HG02763 (cell line): ENCODE results near the gene DAW1.
"Not testable (repeated sequence)": the region's sequence is repeated elsewhere in the genome, so short reads cannot be mapped to it uniquely, and the experiment has no call there.

Experiments used
- ATAC-seq: cut with Tn5 transposase; IDR thresholded peaks from one replicate; pipeline ENCODE4 v1.9.1; 2021; ENCODE audit warnings: mild to moderate bottlenecking, moderate library complexity; ENCODE audit not compliant: unreplicated experiment

DAW1 gene

DNA sequence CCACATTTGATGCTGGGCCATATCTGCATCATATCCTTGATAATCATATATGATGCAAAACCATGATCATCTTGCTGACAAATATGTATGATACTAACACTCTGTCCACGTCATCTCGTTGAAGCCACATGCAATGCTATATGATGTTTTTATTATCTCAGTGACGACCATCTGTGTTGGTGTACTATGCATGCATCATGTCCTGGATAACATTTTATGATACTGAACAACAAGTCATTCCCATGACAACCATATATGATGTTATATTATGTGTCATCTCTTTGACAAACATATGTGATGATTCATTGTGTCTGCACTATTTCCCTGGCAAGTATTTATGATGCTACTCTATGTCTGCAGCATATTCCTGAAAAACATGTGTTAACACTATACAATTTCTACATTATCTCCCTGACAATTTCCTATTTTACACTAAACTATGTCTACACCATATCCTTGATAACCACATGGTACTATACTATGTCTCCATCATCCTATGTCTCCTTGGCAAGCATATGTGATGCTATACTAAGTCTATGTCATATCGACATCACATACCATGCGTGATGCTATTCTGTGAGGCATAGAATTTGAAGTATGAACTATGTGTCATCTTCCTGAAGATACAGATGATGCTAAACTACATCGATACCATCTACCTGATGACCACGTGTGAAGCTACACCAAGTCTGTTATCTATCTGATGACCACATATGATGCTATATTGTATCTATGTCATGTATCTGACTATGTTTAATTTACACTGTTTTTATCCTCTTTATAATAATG is 37.0 kb downstream of the DAW1 start:
- no peak for ATAC-seq

- no peak for ATAC-seq
Observed at GRCh38 chr2:227914362-227914761, 42.9 kb downstream of the DAW1 start.

DNA sequence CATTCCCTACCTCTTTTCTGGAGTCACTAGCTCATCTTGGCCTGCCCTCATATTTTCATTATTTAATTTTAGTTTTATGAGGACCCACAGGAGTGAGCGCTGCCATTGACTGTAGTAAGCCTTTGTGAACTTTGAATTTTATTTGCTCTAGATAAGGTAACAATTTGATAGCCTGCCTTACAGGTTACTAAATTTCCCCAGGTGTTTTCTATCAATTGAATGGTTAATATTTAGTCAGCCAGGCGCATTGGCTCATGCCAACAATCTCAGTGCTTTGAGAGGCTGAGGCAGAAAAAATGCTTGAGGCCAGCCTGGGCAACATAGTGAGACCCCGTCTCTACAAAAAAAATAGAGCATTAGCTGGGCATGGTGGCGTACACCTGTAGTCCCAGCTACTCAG is 50.2 kb downstream of the DAW1 start:
- no peak for ATAC-seq

- ATAC-seq = no peak
Observed at GRCh38 chr2:227932001-227932400, 60.6 kb downstream of the DAW1 start.

DNA sequence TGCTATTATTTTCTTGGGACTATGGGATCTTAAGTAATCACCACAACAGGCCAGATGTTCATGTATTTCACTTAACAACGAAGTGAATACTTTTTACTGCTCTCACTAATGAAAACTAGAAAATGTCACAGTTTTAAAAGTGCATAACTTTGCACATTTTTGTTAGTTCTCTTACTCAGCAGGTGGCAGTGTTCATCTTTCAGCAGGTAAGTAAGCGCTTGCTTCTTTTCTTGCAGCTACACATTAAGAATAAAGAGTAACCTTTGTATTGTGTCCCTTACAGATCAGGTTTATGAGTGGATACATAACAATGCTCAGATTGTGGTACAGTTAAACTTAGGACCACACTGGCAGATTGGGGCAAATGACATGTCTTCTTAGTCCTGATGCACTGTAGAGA is 61.0 kb downstream of the DAW1 start:
- ATAC-seq = no peak

- ATAC-seq = no peak
Observed at GRCh38 chr2:227933884-227934283, 62.5 kb downstream of the DAW1 start.

DNA sequence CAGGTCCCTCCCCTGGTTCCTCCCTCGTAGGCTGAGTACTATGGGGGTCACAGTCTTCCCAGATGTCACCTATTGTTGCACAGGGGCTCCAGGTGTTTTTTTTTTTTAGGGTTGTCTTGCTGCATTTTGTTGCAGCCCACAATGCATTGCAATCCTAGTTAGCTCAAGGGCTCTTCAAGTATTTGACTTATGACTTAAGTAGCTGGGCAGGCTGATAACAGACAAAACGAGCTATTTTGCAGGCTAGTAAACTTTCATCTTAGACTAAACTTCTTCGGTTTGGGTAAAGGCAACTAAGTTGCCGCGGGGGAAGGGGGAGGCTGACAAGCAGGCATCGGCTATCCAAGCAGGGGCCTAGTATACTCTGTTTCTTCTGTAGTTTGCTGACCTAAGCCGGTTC is 64.8 kb downstream of the DAW1 start:
- not testable (repeated sequence) for ATAC-seq

DNA sequence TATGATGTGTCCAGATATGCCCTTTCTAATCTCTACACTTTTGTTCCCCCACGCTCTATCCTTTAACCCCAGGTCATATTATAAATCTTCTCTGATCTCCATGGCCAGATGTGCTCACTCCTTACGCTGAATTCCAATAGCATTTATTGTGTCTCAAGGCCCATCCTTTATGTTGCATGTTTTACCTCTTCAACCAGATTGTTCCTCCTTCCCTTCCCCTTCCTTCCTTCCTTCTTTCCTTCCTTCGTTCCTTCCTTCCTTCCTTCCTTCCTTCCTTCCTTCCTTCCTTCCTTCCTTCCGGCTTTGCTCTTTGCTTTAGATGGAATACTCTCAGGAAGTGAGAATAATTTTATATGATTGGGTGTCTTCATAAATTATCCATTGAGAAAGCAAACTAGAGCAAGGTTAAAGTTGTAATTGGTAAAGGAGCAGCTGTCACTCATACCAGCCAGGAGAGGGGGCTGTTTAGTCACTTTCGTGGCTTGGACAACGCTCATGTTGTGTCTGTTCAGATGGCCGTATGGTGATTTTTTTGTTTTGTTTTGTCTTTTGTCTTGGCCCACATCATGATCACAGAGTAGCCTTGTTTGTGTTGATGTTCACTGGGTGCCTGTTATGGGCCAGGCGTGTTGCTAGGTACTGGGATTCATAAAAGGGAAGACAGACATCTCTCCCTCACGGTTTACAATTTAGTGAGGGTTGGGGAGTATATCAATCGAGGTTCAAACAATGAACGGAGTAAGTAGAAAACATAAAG is 68.0 kb downstream of the DAW1 start:
- no peak for ATAC-seq

GRCh38 chr2:227942021-227942420 is 70.6 kb downstream of the DAW1 start:
- ATAC-seq = no peak

DNA sequence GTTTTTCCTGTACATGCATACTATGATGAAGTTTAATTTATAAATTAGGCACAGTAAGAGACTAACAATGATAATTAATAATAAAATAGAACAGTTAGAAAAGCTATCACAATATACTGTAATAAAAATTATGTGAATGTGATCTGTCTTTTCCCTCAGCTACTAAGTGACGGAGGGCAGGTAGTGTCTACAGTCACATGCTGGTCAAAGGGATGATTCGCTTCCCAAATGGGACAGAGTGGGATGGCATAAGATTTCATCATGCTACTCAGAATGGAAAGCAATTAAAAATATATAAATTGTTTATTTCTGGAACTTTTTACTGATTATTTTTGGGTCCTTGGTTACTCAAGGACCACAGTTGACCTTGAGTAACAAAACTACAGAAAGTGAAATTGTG is 71.5 kb downstream of the DAW1 start:
- no peak for ATAC-seq

DNA sequence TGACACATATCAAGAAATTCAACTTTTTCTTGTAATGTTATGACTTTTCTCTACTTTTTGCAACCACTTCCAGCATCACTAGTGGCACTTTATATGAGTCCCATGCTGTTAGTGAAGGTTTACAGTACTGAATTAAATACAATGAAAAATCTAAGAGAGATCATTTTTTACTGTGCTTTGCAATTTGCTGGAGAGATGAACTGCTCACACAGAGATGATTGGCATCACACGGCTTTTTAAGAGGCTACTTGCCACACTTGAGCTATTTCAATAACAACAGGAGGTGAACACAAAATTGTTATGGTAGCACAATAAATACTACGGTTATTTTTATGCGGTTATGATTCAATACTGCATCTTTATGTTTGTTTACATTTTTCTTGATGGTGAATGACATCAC is 88.9 kb downstream of the DAW1 start:
- ATAC-seq = no peak

DNA sequence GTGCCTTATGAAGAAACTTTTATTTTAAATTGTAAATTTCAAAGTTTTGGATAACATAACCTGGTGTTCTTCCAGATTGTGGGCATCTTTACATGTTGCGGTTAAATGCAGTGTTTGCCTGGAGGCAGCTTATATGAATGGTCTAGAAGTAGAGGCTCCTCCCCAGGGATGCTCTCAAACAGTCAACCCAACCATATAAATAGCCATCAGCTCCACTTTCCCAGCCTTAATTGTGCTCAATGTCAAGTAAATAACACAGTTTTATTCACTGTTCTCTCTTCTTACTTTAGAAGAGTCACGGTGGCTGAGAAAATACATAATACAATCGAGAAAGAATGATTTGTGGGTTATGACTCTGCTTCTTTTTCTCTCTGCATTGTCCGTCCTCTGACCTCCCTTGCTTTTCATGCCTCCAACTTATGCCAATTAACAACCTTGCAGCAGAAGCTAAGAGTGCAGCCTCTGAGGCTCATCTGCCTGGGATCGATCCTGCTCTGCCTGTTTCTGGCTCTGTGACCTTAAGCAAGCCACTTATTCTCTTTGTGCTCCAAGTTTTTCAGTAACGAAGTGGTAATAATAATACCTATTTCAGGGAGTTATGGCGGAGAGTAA is 100.3 kb downstream of the DAW1 start:
- ATAC-seq = no peak

DNA sequence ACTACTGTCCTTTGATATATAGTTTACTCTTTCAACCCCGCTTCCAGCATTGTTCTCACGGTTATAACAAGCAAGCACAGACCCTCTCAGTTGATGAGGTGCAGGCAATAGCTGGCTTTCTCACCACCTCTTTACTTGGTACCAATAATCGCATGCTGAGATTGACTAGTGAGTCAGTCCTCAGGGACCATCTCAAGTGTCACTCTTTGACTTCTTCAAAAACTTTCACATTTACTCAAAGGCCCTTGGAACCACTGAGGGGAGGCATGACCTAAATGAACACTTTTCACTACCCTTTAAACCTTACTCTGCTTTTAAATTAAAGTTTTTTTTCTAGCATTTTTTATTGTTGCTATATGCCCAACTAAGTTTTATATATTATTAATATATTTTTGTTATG is 101.8 kb downstream of the DAW1 start:
- ATAC-seq = no peak
